K562 (cell line): Measurements from ENCODE around the gene MEDAG. TPM values are rescaled to one million over a fixed set of nuclear protein-coding genes. Genes with fewer than 3 reads are reported as not detected.

Experiments used
- ATAC-seq: fragments of 200-7000 bp; cut with Tn5 transposase; 3 replicates; pipeline ENCODE4 v1.9.1; 2020; ENCODE audit warnings: moderate library complexity
- BruUV-seq: library from RNA; stranded (reverse); fragments of 400-500 nt; replicated peaks from 2 replicates; lab custom pipeline; 2021; lab: Mats Ljungman, UMichigan
- CTCF ChIA-PET: fragments of 300-600 bp; formaldehyde crosslinking; extraction: SDS; loops from one replicate; lab custom pipeline; 2021; ENCODE audit warnings: low intra/inter-chr PET ratio; lab: Yijun Ruan, JAX
- POLR2A ChIA-PET: fragments of 300-600, 350-650 bp; sonication (Branson Sonifier 250); formaldehyde crosslinking; extraction: SDS; loops from one replicate; lab custom pipeline; 2021; ENCODE audit warnings: antibody characterized with exemption, inconsistent platforms; lab: Yijun Ruan, JAX
- DNase-seq, 4 experiments: peaks; one replicate each; pipeline versions ENCODE4 v3.0.0 to v3.0.0-alpha.2; 2011 to 2018; ENCODE audit warnings: low spot score in 3 of 4, mixed read lengths in 3 of 4; ENCODE audit errors: extremely low read depth in 1 of 4
- FAIRE-seq: peaks from 2 replicates; lab custom pipeline; 2011; peaks lifted over from hg19 to GRCh38; lab: Jason Lieb, UNC
- H2AFZ ChIP-seq: 2 replicates; pipeline ENCODE4 v1.6.0; 2011; ENCODE audit warnings: low read depth, low read length, control low read depth, inconsistent platforms
- H3K27ac ChIP-seq: fragments of 200-600 bp; 3 replicates; pipeline ENCODE4 v1.8.0; 2011; ENCODE audit warnings: low read depth, mild to moderate bottlenecking, control low read depth, inconsistent platforms, low read length, moderate library complexity, mixed read lengths; ENCODE audit errors: extremely low read depth
- H3K27me3 ChIP-seq, 2 experiments: fragments of 300-600 bp in 1 of 2; 2 replicates in 1 of 2; 3 replicates in 1 of 2; pipeline versions ENCODE4 v1.6.0 to v1.8.0; 2011; ENCODE audit warnings: inconsistent platforms in 2 of 2, low read length in 2 of 2, mild to moderate bottlenecking in 1 of 2, mixed read lengths in 1 of 2, moderate library complexity in 1 of 2; ENCODE audit not compliant: control insufficient read depth in 2 of 2, insufficient read depth in 2 of 2
- H3K36me3 ChIP-seq: fragments of 300-600 bp; 3 replicates; pipeline ENCODE4 v1.8.0; 2011; ENCODE audit warnings: mild to moderate bottlenecking, low read length, inconsistent platforms; ENCODE audit not compliant: control insufficient read depth, insufficient read depth
- H3K4me1 ChIP-seq, 2 experiments: fragments of 200-600 bp in 1 of 2; replicated peaks in 1 of 2; 2 replicates in 1 of 2; 3 replicates in 1 of 2; pipeline versions ENCODE4 v1.5.1 to v1.8.0; 2011; ENCODE audit warnings: inconsistent platforms in 2 of 2, low read length in 2 of 2, mild to moderate bottlenecking in 1 of 2, mixed read lengths in 1 of 2, moderate library complexity in 1 of 2; ENCODE audit not compliant: control insufficient read depth in 2 of 2, insufficient read depth in 2 of 2
- H3K4me2 ChIP-seq: 2 replicates; pipeline ENCODE4 v1.6.1; 2011; ENCODE audit warnings: low read length, control low read depth, inconsistent platforms, mixed read lengths; ENCODE audit not compliant: insufficient read depth
- H3K4me3 ChIP-seq: fragments of 200-600 bp; sonication (generic), shearing (Covaris generic); 2 replicates; pipeline ENCODE4 v1.5.1; 2016; ENCODE audit warnings: control low read depth, inconsistent platforms
- H3K79me2 ChIP-seq: fragments of 200-600 bp; 3 replicates; pipeline ENCODE4 v1.8.0; 2011; ENCODE audit warnings: low read length, inconsistent platforms; ENCODE audit not compliant: control insufficient read depth, insufficient read depth
- H3K9ac ChIP-seq, 2 experiments: 2 replicates each; pipeline versions ENCODE4 v1.6.0 to v1.6.1; 2011; ENCODE audit warnings: low read depth in 2 of 2, low read length in 2 of 2, control low read depth in 1 of 2, inconsistent platforms in 1 of 2, mild to moderate bottlenecking in 1 of 2, mixed read lengths in 1 of 2; ENCODE audit not compliant: insufficient read depth in 1 of 2
- H3K9me1 ChIP-seq: one replicate; pipeline ENCODE4 v1.6.0; 2011; ENCODE audit warnings: inconsistent platforms, mild to moderate bottlenecking, low read length, moderate library complexity; ENCODE audit not compliant: control insufficient read depth, insufficient read depth
- H3K9me3 ChIP-seq: replicated peaks from 2 replicates; pipeline ENCODE4 v1.5.1; 2011; ENCODE audit warnings: low read depth, low read length, inconsistent platforms; ENCODE audit not compliant: control insufficient read depth, insufficient read depth
- H4K20me1 ChIP-seq: replicated peaks from 2 replicates; pipeline ENCODE4 v1.6.1; 2011; ENCODE audit warnings: low read length, inconsistent platforms, mixed read lengths; ENCODE audit not compliant: control insufficient read depth, insufficient read depth
- CREM ChIP-seq: IDR thresholded peaks from 2 replicates; pipeline ENCODE4 v1.6.1; 2014; ENCODE audit warnings: antibody characterized with exemption, low read depth
- DACH1 ChIP-seq: fragments of 450-650 bp; IDR thresholded peaks from 2 replicates; pipeline ENCODE4 v1.6.1; 2018; ENCODE audit not compliant: partially characterized antibody
- L3MBTL2 ChIP-seq: fragments of 450-650 bp; IDR thresholded peaks from 2 replicates; pipeline ENCODE4 v1.6.1; 2016; ENCODE audit warnings: mild to moderate bottlenecking, moderate library complexity
- RAD21 ChIP-seq, 2 experiments: fragments of 250-450 bp in 1 of 2; fragments of 450-650 bp in 1 of 2; sonication (Bioruptor Pico) in 1 of 2; formaldehyde crosslinking in 1 of 2; IDR thresholded peaks in 1 of 2; conservative IDR thresholded peaks in 1 of 2; 2 replicates each; pipeline versions ENCODE4 v1.4.0 to v1.8.0; 2020 to 2022; ENCODE audit warnings: mild to moderate bottlenecking in 2 of 2, moderate library complexity in 1 of 2
- STAG1 ChIP-seq: sonication (generic); formaldehyde crosslinking; IDR thresholded peaks from 2 replicates; pipeline ENCODE4 v1.5.0; 2020; ENCODE audit warnings: missing genetic modification reagents, borderline replicate concordance
- WGBS: fragments of 100-300 bp; shearing (Covaris generic); methylation state at CpG from one replicate; pipeline ENCODE4 v1.1.6; 2016; ENCODE audit warnings: low coverage, mixed read lengths; ENCODE audit not compliant: insufficient coverage; ENCODE audit errors: missing lambda C conversion rate; 5-methylcytosine and 5-hydroxymethylcytosine counted together
- in situ Hi-C: fragments of 300-500 bp; cut with MboI; formaldehyde crosslinking; loops from 4 replicates; pipeline ENCODE4 v1.15.0; 2018; ENCODE audit warnings: inconsistent platforms, mixed read lengths
- intact Hi-C: fragments of 100-400 bp; cut with micrococcal nuclease; formaldehyde crosslinking; loops from 2 replicates; pipeline ENCODE4 v1.14.2; 2022
- polyA plus RNA-seq, 8 experiments: library from polyadenylated mRNA; depleted of rRNA in 4 of 8; stranded (reverse) in 5 of 8; unstranded in 3 of 8; fragments of >200 nt; fragmentation: Nextera tagmentation in 2 of 8; fragmentation: Illumina TruSeq in 1 of 8; extraction: Ambion mirVana in 2 of 8; extraction: Trizol in 1 of 8; gene quantifications; 2 replicates each; pipeline versions ENCODE4 v1.2.1 to v1.2.3, GENCODE V29; 2011 to 2014; ENCODE audit warnings: inconsistent platforms in 1 of 8, missing spikeins in 1 of 8
- total RNA-seq, 7 experiments: library from RNA; depleted of rRNA in 6 of 7; stranded (reverse); fragments of >200 nt in 6 of 7; fragmentation: Illumina TruSeq in 2 of 7; extraction: Trizol in 2 of 7; gene quantifications; 2 replicates each; pipeline versions ENCODE4 v1.2.1 to v1.2.3, GENCODE V29; 2011 to 2021; ENCODE audit warnings: low replicate concordance in 1 of 7
- TF ChIP-seq, protein P1 (sequence below): fragments of 450-650 bp; IDR thresholded peaks from 2 replicates; pipeline ENCODE4 v1.6.1; 2016; ENCODE audit warnings: low read depth
- TF ChIP-seq, protein P2 (sequence below): sonication (generic); formaldehyde crosslinking; IDR thresholded peaks from 2 replicates; pipeline ENCODE4 v1.8.0; 2022; ENCODE audit warnings: mild to moderate bottlenecking, low read depth, missing genetic modification reagents
- TF ChIP-seq, protein P3 (sequence below): fragments of 450-650 bp; IDR thresholded peaks from 2 replicates; pipeline ENCODE4 v1.6.1; 2016

The MEDAG gene
- total and polyA plus RNA-seq, 9 of the 15 experiments (the other 6 are each of a cell fraction or from before 2014, with no cell fraction given), result not detected

DNA sequence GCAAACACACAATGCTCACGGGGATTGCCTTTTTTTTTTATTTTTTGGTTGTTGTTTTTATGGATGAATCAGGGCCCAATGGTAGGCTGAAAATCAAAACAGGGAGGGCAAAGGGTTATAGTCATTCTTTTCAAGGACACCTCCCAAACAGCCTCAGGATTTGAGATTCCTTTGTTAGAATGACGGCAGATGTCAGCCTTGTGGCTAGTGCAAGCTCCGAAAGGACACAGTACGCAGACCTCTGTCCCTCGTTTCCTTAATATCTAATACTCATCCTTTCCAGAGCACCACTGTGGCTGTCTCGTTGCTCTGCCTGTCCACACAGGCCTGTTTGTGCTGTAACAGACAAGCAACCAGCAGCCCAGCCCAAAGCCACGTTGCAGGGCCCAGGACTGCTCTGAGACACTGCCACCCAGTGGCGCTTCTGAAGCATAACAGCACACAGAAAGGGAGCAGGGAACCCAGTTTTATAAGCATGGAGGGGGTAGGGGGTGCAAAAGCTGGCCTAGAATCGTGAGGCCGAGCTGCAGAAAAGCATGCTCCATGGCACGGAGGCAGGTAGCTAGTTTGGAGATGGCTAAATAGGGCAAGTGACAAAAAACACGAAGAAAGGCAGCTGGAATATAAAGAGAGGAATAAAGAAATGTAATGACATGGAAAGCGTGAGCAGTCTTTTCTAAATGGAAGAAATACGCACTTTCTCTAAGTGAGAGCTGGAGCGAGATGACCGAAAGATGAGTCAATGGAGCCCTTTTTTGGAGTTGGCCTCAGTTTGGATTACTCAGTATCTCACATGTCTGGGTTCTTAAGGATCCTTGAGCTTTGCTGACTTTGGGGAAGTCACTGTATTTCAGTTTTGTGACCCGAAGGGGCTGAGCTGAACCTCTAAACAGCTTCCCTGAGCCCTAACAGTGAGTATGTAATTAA lies 40.7 kb upstream of the MEDAG start:
- POLR2A ChIA-PET, result no interaction called here
- Histone ChIP-seq H3K79me2 (no peaks in the 10 kb centered on the region), H3K4me1 (no peaks in the 10 kb centered on the region; a peak in 1 of 5 replicates), H3K27ac (no peak overlapping the region), H3K9me1 (no peaks in the 10 kb centered on the region), H3K36me3 (no peaks in the 10 kb centered on the region), H3K9ac (no peak overlapping the region), H2AFZ (no peak overlapping the region; the same call in 1 of the 2 replicates), H3K27me3 (peaks cover 2 to 11% of the 10 kb centered on the region in 2 experiments; a peak in 3 of 5 replicates), H4K20me1 (no peaks in the 10 kb centered on the region), H3K4me2 (no peak overlapping the region), H3K4me3 (no peak overlapping the region), H3K9me3 (no peaks in the 10 kb centered on the region)
- CTCF ChIA-PET, result no interaction called here
- intact Hi-C loops (loop anchor here (10.0 kb wide), 1 partner anchor 191 kb away; no protein-coding TSS in a partner anchor), in situ Hi-C loops (no loop called here)
- ATAC-seq, result peak; percentile 91
- WGBS, result 14% methylated on average over 16 of the region's 17 CpGs
- BruUV-seq, result no TSS peak
- peak; percentile 79 for FAIRE-seq
- peak; percentile 53 to 64 (median 62) for DNase-seq
- TF ChIP-seq DACH1 (no peak), L3MBTL2 (peak; percentile 12; the same call in 1 of the 2 replicates), CREM (0 out of 2 replicates have a peak, but pooled peaks have one; percentile 15), RAD21 (CRISPR knock-in tag; conservative IDR thresholded peaks at IDR 0.05 in 1 of 2, IDR thresholded peaks at IDR 0.05 in 1 of 2) (peak; percentile 57 to 72), STAG1 (CRISPR knock-in tag) (peak; percentile 48; the same call in 1 of the 2 replicates)
- TF ChIP-seq, protein P1, sequence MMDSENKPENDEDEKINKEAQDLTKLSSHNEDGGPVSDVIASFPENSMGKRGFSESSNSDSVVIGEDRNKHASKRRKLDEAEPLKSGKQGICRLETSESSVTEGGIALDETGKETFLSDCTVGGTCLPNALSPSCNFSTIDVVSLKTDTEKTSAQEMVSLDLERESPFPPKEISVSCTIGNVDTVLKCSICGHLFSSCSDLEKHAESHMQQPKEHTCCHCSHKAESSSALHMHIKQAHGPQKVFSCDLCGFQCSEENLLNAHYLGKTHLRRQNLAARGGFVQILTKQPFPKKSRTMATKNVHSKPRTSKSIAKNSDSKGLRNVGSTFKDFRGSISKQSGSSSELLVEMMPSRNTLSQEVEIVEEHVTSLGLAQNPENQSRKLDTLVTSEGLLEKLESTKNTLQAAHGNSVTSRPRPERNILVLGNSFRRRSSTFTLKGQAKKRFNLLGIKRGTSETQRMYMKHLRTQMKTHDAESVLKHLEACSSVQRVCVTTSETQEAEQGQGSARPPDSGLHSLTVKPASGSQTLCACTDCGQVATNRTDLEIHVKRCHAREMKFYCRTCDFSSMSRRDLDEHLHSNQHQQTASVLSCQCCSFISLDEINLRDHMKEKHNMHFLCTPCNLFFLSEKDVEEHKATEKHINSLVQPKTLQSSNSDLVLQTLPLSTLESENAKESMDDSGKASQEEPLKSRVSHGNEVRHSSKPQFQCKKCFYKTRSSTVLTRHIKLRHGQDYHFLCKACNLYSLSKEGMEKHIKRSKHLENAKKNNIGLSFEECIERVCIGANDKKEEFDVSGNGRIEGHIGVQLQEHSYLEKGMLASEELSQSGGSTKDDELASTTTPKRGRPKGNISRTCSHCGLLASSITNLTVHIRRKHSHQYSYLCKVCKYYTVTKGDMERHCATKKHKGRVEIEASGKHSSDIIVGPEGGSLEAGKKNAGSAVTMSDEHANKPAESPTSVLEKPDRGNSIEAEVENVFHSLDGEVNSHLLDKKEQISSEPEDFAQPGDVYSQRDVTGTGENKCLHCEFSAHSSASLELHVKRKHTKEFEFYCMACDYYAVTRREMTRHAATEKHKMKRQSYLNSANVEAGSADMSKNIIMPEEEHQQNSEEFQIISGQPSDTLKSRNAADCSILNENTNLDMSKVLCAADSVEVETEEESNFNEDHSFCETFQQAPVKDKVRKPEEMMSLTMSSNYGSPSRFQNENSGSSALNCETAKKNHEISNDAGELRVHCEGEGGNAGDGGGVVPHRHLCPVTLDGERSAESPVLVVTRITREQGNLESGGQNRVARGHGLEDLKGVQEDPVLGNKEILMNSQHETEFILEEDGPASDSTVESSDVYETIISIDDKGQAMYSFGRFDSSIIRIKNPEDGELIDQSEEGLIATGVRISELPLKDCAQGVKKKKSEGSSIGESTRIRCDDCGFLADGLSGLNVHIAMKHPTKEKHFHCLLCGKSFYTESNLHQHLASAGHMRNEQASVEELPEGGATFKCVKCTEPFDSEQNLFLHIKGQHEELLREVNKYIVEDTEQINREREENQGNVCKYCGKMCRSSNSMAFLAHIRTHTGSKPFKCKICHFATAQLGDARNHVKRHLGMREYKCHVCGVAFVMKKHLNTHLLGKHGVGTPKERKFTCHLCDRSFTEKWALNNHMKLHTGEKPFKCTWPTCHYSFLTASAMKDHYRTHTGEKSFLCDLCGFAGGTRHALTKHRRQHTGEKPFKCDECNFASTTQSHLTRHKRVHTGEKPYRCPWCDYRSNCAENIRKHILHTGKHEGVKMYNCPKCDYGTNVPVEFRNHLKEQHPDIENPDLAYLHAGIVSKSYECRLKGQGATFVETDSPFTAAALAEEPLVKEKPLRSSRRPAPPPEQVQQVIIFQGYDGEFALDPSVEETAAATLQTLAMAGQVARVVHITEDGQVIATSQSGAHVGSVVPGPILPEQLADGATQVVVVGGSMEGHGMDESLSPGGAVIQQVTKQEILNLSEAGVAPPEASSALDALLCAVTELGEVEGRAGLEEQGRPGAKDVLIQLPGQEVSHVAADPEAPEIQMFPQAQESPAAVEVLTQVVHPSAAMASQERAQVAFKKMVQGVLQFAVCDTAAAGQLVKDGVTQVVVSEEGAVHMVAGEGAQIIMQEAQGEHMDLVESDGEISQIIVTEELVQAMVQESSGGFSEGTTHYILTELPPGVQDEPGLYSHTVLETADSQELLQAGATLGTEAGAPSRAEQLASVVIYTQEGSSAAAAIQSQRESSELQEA, result no peak
- TF ChIP-seq, protein P2, sequence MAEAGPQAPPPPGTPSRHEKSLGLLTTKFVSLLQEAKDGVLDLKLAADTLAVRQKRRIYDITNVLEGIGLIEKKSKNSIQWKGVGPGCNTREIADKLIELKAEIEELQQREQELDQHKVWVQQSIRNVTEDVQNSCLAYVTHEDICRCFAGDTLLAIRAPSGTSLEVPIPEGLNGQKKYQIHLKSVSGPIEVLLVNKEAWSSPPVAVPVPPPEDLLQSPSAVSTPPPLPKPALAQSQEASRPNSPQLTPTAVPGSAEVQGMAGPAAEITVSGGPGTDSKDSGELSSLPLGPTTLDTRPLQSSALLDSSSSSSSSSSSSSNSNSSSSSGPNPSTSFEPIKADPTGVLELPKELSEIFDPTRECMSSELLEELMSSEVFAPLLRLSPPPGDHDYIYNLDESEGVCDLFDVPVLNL, result no peak
- TF ChIP-seq, protein P3, sequence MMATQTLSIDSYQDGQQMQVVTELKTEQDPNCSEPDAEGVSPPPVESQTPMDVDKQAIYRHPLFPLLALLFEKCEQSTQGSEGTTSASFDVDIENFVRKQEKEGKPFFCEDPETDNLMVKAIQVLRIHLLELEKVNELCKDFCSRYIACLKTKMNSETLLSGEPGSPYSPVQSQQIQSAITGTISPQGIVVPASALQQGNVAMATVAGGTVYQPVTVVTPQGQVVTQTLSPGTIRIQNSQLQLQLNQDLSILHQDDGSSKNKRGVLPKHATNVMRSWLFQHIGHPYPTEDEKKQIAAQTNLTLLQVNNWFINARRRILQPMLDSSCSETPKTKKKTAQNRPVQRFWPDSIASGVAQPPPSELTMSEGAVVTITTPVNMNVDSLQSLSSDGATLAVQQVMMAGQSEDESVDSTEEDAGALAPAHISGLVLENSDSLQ, result no peak
